ENCODE results near the gene INPP5F. TPM values are rescaled to one million over a fixed set of nuclear protein-coding genes. Genes with fewer than 3 reads are reported as not detected.

Gene INPP5F
- polyA plus RNA-seq, 1 of the 3 experiments (the other 2 are of a cell fraction): 7.8 TPM

DNA sequence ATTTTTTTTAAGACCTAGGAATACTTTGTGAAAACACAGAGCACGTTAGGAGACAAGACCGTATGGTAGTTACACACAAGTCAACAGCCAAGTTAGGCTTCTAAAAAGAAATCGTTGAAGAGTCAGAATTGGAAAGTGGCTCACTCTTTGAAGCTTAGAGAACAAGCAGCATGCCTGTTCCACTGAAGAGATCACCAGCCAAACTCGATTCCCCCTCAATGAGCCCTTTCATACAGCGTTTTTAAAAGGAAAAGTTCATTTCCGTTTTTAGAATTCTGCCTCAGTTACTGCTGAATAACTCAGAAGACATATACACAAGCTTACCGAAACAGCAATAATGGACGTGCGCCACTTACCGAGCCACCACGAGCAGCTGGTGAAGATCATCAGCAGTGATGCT lies 105.8 kb downstream of the INPP5F start:
- H3K9me3 ChIP-seq: no peaks in the 10 kb centered on the region
- ChIA-PET POLR2A (interaction anchor here (0.6 kb wide), 1 partner anchor 22 kb away, joined by 6 read pairs; no protein-coding TSS in a partner anchor), CTCF (interaction anchor here (1.4 to 3.9 kb wide), 3 partner anchors 27 to 145 kb away, joined by 5 to 15 read pairs (median 9); no protein-coding TSS in a partner anchor)
- H3K4me1 ChIP-seq (ENCODE audit: control insufficient read depth in 1 of 2, insufficient read depth in 2 of 2, low read depth in 1 of 2, low read length in 1 of 2): no peaks in the 10 kb centered on the region
- H3K4me2 ChIP-seq: no peak overlapping the region
- H3K27ac ChIP-seq (ENCODE audit: low read depth in 2 of 2, low read length in 1 of 2): no peak overlapping the region
- no peaks in the 10 kb centered on the region for H3K27me3 ChIP-seq (ENCODE audit: insufficient read depth)
- DNase-seq: no peak
- H3K4me3 ChIP-seq (ENCODE audit: low read depth in 2 of 2, low read length in 1 of 2): no peak overlapping the region
- no peaks in the 10 kb centered on the region for H4K20me1 ChIP-seq (ENCODE audit: insufficient read depth)
- peaks cover 90 to 96% of the 10 kb centered on the region in 2 experiments for H3K36me3 ChIP-seq (replicated peaks in 1 of 2; ENCODE audit: control insufficient read depth in 1 of 2, insufficient read depth in 2 of 2, low read length in 1 of 2)
- TF ChIP-seq MXI1 (IDR thresholded peaks at IDR 0.05; ENCODE audit: low read depth, low read length): no peak
- no peak for TF ChIP-seq ELF1 (IDR thresholded peaks at IDR 0.05)
- no peak for TF ChIP-seq FOXJ3 (CRISPR knock-in tag; IDR thresholded peaks at IDR 0.05)
- no peak for TF ChIP-seq SMC3 (IDR thresholded peaks at IDR 0.05; ENCODE audit: low read depth, low read length)
- no peak for TF ChIP-seq TEAD4 (IDR thresholded peaks at IDR 0.05; ENCODE audit: borderline replicate concordance, insufficient read depth)
- TF ChIP-seq, protein P1, sequence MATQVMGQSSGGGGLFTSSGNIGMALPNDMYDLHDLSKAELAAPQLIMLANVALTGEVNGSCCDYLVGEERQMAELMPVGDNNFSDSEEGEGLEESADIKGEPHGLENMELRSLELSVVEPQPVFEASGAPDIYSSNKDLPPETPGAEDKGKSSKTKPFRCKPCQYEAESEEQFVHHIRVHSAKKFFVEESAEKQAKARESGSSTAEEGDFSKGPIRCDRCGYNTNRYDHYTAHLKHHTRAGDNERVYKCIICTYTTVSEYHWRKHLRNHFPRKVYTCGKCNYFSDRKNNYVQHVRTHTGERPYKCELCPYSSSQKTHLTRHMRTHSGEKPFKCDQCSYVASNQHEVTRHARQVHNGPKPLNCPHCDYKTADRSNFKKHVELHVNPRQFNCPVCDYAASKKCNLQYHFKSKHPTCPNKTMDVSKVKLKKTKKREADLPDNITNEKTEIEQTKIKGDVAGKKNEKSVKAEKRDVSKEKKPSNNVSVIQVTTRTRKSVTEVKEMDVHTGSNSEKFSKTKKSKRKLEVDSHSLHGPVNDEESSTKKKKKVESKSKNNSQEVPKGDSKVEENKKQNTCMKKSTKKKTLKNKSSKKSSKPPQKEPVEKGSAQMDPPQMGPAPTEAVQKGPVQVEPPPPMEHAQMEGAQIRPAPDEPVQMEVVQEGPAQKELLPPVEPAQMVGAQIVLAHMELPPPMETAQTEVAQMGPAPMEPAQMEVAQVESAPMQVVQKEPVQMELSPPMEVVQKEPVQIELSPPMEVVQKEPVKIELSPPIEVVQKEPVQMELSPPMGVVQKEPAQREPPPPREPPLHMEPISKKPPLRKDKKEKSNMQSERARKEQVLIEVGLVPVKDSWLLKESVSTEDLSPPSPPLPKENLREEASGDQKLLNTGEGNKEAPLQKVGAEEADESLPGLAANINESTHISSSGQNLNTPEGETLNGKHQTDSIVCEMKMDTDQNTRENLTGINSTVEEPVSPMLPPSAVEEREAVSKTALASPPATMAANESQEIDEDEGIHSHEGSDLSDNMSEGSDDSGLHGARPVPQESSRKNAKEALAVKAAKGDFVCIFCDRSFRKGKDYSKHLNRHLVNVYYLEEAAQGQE (IDR thresholded peaks at IDR 0.05; ENCODE audit: low read depth, low read length): no peak
- no peak for TF ChIP-seq SIN3A (IDR thresholded peaks at IDR 0.05; ENCODE audit: borderline replicate concordance, low read depth, low read length)
- TF ChIP-seq, protein P2, sequence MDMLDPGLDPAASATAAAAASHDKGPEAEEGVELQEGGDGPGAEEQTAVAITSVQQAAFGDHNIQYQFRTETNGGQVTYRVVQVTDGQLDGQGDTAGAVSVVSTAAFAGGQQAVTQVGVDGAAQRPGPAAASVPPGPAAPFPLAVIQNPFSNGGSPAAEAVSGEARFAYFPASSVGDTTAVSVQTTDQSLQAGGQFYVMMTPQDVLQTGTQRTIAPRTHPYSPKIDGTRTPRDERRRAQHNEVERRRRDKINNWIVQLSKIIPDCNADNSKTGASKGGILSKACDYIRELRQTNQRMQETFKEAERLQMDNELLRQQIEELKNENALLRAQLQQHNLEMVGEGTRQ (IDR thresholded peaks at IDR 0.05; ENCODE audit: borderline replicate concordance, low read depth, low read length): no peak
- TF ChIP-seq, protein P3, sequence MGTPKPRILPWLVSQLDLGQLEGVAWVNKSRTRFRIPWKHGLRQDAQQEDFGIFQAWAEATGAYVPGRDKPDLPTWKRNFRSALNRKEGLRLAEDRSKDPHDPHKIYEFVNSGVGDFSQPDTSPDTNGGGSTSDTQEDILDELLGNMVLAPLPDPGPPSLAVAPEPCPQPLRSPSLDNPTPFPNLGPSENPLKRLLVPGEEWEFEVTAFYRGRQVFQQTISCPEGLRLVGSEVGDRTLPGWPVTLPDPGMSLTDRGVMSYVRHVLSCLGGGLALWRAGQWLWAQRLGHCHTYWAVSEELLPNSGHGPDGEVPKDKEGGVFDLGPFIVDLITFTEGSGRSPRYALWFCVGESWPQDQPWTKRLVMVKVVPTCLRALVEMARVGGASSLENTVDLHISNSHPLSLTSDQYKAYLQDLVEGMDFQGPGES (IDR thresholded peaks at IDR 0.05; ENCODE audit: low read depth, low read length): no peak
- TF ChIP-seq EZH2phosphoT487 (IDR thresholded peaks at IDR 0.05; ENCODE audit: borderline replicate concordance, low read depth): no peak
- no peak for TF ChIP-seq TAF1 (IDR thresholded peaks at IDR 0.05; ENCODE audit: borderline replicate concordance, low read depth, low read length)
- no peak for TF ChIP-seq GABPA (IDR thresholded peaks at IDR 0.05; ENCODE audit: low read depth)
- no peak for TF ChIP-seq FOSL2 (IDR thresholded peaks at IDR 0.05; ENCODE audit: borderline replicate concordance, low read depth)
- TF ChIP-seq CHD2 (IDR thresholded peaks at IDR 0.05; ENCODE audit: low read length, partially characterized antibody): no peak
- H3K9me2 ChIP-seq: no peaks in the 10 kb centered on the region
- WGBS (ENCODE audit: low lambda C conversion rate): 91% methylated on average over 11 of the region's 11 CpGs
- H3K9ac ChIP-seq: no peak overlapping the region
- no peak overlapping the region for H2AFZ ChIP-seq (ENCODE audit: low read depth)
- H3F3A ChIP-seq (replicated peaks; ENCODE audit: insufficient read depth): peaks cover 18% of the 10 kb centered on the region
- peaks cover 6% of the 10 kb centered on the region; the same call in 1 of the 2 replicates for H3K79me2 ChIP-seq (ENCODE audit: insufficient read depth)

Data from SK-N-SH (cell line).